Endothelial cell of umbilical vein (primary cell): ENCODE results near the gene DENND5A. TPM values are rescaled to one million over a fixed set of nuclear protein-coding genes. Genes with fewer than 3 reads are reported as not detected.

Source experiments
- BruUV-seq: library from RNA; stranded (reverse); fragments of 400-500 nt; replicated peaks from 2 replicates; lab custom pipeline; 2021; lab: Mats Ljungman, UMichigan
- CTCF ChIA-PET: fragments of 300-600, 350-600 bp; sonication (Branson Sonifier 250); formaldehyde crosslinking; loops from one replicate; lab custom pipeline; 2021; ENCODE audit warnings: antibody characterized with exemption, inconsistent platforms; lab: Charles Lee
- POLR2A ChIA-PET: fragments of 300-600, 350-600 bp; sonication (Branson Sonifier 250); formaldehyde crosslinking; loops from one replicate; lab custom pipeline; 2021; ENCODE audit warnings: antibody characterized with exemption, inconsistent platforms; lab: Charles Lee
- DNase-seq: peaks from one replicate; pipeline ENCODE4 v3.0.0-alpha.2; 2011; ENCODE audit warnings: low read depth, low spot score
- FAIRE-seq: peaks from 2 replicates; lab custom pipeline; 2011; peaks lifted over from hg19 to GRCh38; lab: Jason Lieb, UNC
- H2AFZ ChIP-seq: 2 replicates; pipeline ENCODE4 v1.6.0; 2012; ENCODE audit warnings: low read depth, low read length, control low read depth, inconsistent platforms
- H3K27ac ChIP-seq: 2 replicates; pipeline ENCODE4 v1.5.1; 2011; ENCODE audit warnings: low read depth, mild to moderate bottlenecking, control low read depth, low read length, moderate library complexity; ENCODE audit not compliant: insufficient read depth
- H3K27me3 ChIP-seq, 2 experiments: 2 replicates each; pipeline versions ENCODE4 v1.6.0 to v1.6.1; 2011; ENCODE audit warnings: low read length in 2 of 2, mixed read lengths in 1 of 2; ENCODE audit not compliant: control insufficient read depth in 2 of 2, insufficient read depth in 2 of 2
- H3K36me3 ChIP-seq, 2 experiments: 2 replicates in 1 of 2; 3 replicates in 1 of 2; pipeline ENCODE4 v1.5.1; 2011; ENCODE audit warnings: low read length in 2 of 2, mild to moderate bottlenecking in 1 of 2, moderate library complexity in 1 of 2; ENCODE audit not compliant: control insufficient read depth in 2 of 2, insufficient read depth in 2 of 2; ENCODE audit errors: extremely low read depth in 1 of 2
- H3K4me1 ChIP-seq: 3 replicates; pipeline ENCODE4 v1.5.1; 2011; ENCODE audit warnings: mild to moderate bottlenecking, low read length; ENCODE audit not compliant: control insufficient read depth, insufficient read depth; ENCODE audit errors: extremely low read depth
- H3K4me2 ChIP-seq: 2 replicates; pipeline ENCODE4 v1.6.1; 2011; ENCODE audit warnings: low read length, control low read depth, mixed read lengths; ENCODE audit not compliant: insufficient read depth
- H3K4me3 ChIP-seq, 3 experiments: fragments of 200-600 bp in 1 of 3; sonication (generic), shearing (Covaris generic) in 1 of 3; replicated peaks in 1 of 3; 2 replicates each; pipeline ENCODE4 v1.5.1; 2011 to 2016; ENCODE audit warnings: control low read depth in 3 of 3, low read length in 3 of 3, mild to moderate bottlenecking in 2 of 3, inconsistent platforms in 1 of 3, low read depth in 1 of 3, moderate library complexity in 1 of 3; ENCODE audit not compliant: insufficient read depth in 1 of 3
- H3K79me2 ChIP-seq: 2 replicates; pipeline ENCODE4 v1.6.0; 2012; ENCODE audit warnings: low read length, inconsistent platforms; ENCODE audit not compliant: control insufficient read depth, insufficient read depth
- H3K9ac ChIP-seq: replicated peaks from 2 replicates; pipeline ENCODE3; 2011; ENCODE audit warnings: low read length, control low read depth; ENCODE audit not compliant: insufficient read depth; ENCODE audit errors: extremely low read depth
- H3K9me1 ChIP-seq: replicated peaks from 3 replicates; pipeline ENCODE4 v1.6.0; 2011; ENCODE audit warnings: mild to moderate bottlenecking, low read length; ENCODE audit not compliant: control insufficient read depth, insufficient read depth; ENCODE audit errors: extremely low read depth
- H3K9me3 ChIP-seq: replicated peaks from 2 replicates; pipeline ENCODE4 v1.5.1; 2012; ENCODE audit warnings: low read length, inconsistent platforms; ENCODE audit not compliant: control insufficient read depth, insufficient read depth
- H4K20me1 ChIP-seq: replicated peaks from 2 replicates; pipeline ENCODE3; 2011; ENCODE audit warnings: mild to moderate bottlenecking, low read length; ENCODE audit not compliant: control insufficient read depth, insufficient read depth; ENCODE audit errors: extremely low read depth
- CTCF ChIP-seq, 2 donors: IDR thresholded peaks; 1 replicate in 1 of 2; 2 replicates in 1 of 2; pipeline ENCODE4 v1.5.1; 2011; ENCODE audit warnings: low read length in 2 of 2, mild to moderate bottlenecking in 2 of 2, moderate library complexity in 2 of 2, control low read depth in 1 of 2, inconsistent platforms in 1 of 2, low read depth in 1 of 2; ENCODE audit not compliant: insufficient read depth in 1 of 2; ENCODE audit errors: extremely low read depth in 1 of 2
- EZH2 ChIP-seq: IDR thresholded peaks from 2 replicates; pipeline ENCODE4 v1.6.1; 2012; ENCODE audit warnings: borderline replicate concordance, low read depth, mild to moderate bottlenecking, moderate library complexity, low read length, inconsistent platforms; ENCODE audit not compliant: severe bottlenecking
- FOS ChIP-seq: IDR thresholded peaks from 2 replicates; pipeline ENCODE4 v1.6.1; 2011; ENCODE audit warnings: mild to moderate bottlenecking, low read length, moderate library complexity, borderline replicate concordance; ENCODE audit not compliant: insufficient read depth
- GATA2 ChIP-seq: IDR thresholded peaks from 2 replicates; pipeline ENCODE4 v1.7.0; 2011; ENCODE audit warnings: low read depth, mild to moderate bottlenecking, moderate library complexity, mixed read lengths, low read length; ENCODE audit not compliant: insufficient read length, insufficient read depth
- JUN ChIP-seq: IDR thresholded peaks from 2 replicates; pipeline ENCODE4 v1.6.1; 2011; ENCODE audit warnings: borderline replicate concordance, low read depth; ENCODE audit not compliant: insufficient read length, insufficient read depth
- MAX ChIP-seq: IDR thresholded peaks from 2 replicates; pipeline ENCODE4 v1.6.1; 2011; ENCODE audit not compliant: insufficient read depth, insufficient read length
- MYC ChIP-seq: IDR thresholded peaks from one replicate; pipeline ENCODE4 v1.6.1; 2011; ENCODE audit warnings: mild to moderate bottlenecking, low read depth, low read length
- POLR2A ChIP-seq: IDR thresholded peaks from 2 replicates; pipeline ENCODE4 v1.6.1; 2012; ENCODE audit warnings: low read depth, mild to moderate bottlenecking, control low read depth, low read length
- POLR2AphosphoS5 ChIP-seq: IDR thresholded peaks from 2 replicates; pipeline ENCODE4 v1.6.1; 2012; ENCODE audit warnings: low read depth, mild to moderate bottlenecking, control low read depth, low read length, moderate library complexity; ENCODE audit not compliant: insufficient read depth
- dilution Hi-C: fragments of 300-500 bp; cut with MboI; formaldehyde crosslinking; loops from one replicate; pipeline ENCODE4 v1.15.0; 2019; ENCODE audit warnings: low sequenced_read_pairs; ENCODE audit not compliant: extremely low pct_ligation_motif_present
- intact Hi-C: fragments of 100-400 bp; cut with micrococcal nuclease; formaldehyde crosslinking; loops from one replicate; pipeline ENCODE4 v1.10.0; 2022
- polyA plus RNA-seq, 4 experiments: library from polyadenylated mRNA; depleted of rRNA in 3 of 4; stranded (reverse) in 3 of 4; unstranded in 1 of 4; fragments of >200 nt; gene quantifications; 2 replicates each; pipeline versions ENCODE4 v1.2.1 to v1.2.3, GENCODE V29; 2011 to 2012; ENCODE audit warnings: missing spikeins in 1 of 4
- total RNA-seq: library from RNA; stranded (reverse); gene quantifications from 2 replicates; pipeline ENCODE4 v1.2.3, GENCODE V29; 2021

Gene DENND5A
- total and polyA plus RNA-seq, 2 donors (not counting 3 experiments of a cell fraction or from before 2014, with no cell fraction given), result 116 to 220 TPM

GRCh38 chr11:9269492-9270013, 4.4 kb upstream of the DENND5A start:
- Histone ChIP-seq H4K20me1 (no peaks in the 10 kb centered on the region), H3K9me1 (no peaks in the 10 kb centered on the region), H3K9ac (no peak overlapping the region), H3K27me3 (no peaks in the 10 kb centered on the region), H3K27ac (no peak overlapping the region), H3K9me3 (no peaks in the 10 kb centered on the region), H2AFZ (no peak overlapping the region), H3K4me2 (no peak overlapping the region), H3K79me2 (peaks cover 3% of the 10 kb centered on the region), H3K4me1 (no peaks in the 10 kb centered on the region), H3K36me3 (no peaks in the 10 kb centered on the region), H3K4me3 (no peak overlapping the region)
- no TSS peak for BruUV-seq
- intact Hi-C loops, result loop anchor here (5.0 to 10.0 kb wide), 2 partner anchors 43 to 355 kb away; partner anchors contain the start of genes AKIP1 and TMEM41B
- POLR2A ChIA-PET, result no interaction called here
- no peak for DNase-seq
- CTCF ChIA-PET, result interaction anchor here (1.2 kb wide), 1 partner anchor 15 kb away, joined by 3 read pairs; no protein-coding TSS in a partner anchor
- dilution Hi-C loops, result no loop called here
- no peak for TF ChIP-seq GATA2
- TF ChIP-seq MYC, result no peak
- no peak for TF ChIP-seq JUN
- TF ChIP-seq FOS, result no peak
- TF ChIP-seq MAX, result no peak
- TF ChIP-seq EZH2, result no peak
- TF ChIP-seq POLR2AphosphoS5, result no peak
- no peak for TF ChIP-seq POLR2A
- no peak for TF ChIP-seq CTCF (IDR thresholded peaks at IDR 0.05; ENCODE audit: extremely low read depth in 1 of 2, insufficient read depth in 1 of 2, low read depth in 1 of 2, low read length in 2 of 2)
- peak; percentile 38 for FAIRE-seq
